Dedifferentiated amniotic fluid mesenchymal stem cell (primary cell): ENCODE measurements around the gene YWHAQ.

ENCODE experiments used
- DNase-seq: peaks from one replicate; pipeline ENCODE4 v3.0.0-alpha.2; 2016; ENCODE audit errors: extremely low spot score

Gene YWHAQ

GRCh38 chr2:9655441-9656269, 24.9 kb upstream of the YWHAQ start:
- DNase-seq = peak; percentile 70

DNA sequence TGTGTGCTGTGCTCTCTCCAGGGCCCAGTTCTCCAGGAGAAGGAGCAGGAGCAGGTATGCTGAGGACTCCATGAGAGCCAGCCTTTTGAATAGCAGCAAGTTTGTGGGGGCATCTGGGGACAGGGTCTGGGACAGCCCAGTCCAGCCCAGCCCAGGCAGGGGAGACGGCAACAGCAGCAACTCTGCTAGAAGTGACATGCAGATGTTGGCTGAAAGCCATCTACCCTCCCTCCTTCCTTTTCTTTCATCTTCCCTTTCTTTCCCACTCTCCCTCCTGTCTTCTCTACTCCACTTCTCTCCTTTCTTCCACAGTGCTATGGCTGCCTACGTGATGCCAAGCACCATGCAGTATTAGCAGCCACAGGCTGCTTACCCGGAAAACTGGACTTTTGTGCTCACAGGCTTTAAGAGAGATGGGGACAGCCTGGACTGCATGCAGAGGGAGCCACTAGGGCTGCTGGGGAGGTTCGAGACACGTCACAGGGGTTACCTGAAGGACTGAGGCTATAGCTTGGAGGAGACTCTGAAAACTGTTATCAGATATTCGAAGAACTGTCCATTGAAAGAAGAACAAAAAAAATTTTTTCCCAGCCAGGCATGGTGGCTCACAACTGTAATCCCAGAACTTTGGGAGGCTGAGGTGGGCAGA, 23.8 kb upstream of the YWHAQ start:
- no peak for DNase-seq

DNA sequence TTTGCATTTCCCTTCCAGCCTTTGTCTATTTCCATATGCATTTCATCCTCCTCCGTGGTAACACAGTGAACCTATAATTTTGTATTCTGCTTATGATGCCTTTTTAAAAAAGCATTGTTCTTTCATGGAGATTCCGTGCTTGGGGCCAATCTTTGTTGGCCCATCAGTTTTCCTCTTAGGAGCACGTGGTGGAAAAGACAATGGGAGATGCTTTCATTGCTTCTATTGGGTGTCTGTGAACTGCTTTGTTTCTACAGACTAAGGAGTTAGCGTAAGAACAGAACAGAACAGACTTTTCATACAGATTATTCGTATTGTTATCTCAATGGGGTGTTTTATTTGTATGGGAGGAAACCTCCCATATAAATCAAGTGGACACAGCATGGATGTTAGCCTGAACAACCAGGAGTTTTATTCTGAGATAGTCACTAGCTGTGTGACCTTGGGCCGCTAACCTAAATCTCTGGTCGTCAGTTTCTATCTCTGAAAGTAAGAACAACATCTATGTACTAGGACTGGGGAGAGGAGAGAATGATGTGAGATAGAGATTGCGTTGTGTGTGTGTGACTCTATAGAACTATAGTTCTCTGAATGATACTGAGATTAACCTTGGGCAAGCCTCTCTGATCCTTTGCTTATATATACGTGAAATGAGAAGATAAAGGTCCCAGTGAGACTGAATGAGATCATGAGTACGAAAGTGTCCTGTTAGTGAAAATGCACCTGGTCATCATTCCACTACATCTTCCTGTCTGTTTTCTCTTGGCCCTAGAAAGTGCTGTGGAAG, 22.9 kb upstream of the YWHAQ start:
- no peak for DNase-seq

- DNase-seq = no peak
Observed at GRCh38 chr2:9652898-9653479, 22.2 kb upstream of the YWHAQ start.

- DNase-seq = no peak
Observed at GRCh38 chr2:9652267-9652666, 21.5 kb upstream of the YWHAQ start.

DNA sequence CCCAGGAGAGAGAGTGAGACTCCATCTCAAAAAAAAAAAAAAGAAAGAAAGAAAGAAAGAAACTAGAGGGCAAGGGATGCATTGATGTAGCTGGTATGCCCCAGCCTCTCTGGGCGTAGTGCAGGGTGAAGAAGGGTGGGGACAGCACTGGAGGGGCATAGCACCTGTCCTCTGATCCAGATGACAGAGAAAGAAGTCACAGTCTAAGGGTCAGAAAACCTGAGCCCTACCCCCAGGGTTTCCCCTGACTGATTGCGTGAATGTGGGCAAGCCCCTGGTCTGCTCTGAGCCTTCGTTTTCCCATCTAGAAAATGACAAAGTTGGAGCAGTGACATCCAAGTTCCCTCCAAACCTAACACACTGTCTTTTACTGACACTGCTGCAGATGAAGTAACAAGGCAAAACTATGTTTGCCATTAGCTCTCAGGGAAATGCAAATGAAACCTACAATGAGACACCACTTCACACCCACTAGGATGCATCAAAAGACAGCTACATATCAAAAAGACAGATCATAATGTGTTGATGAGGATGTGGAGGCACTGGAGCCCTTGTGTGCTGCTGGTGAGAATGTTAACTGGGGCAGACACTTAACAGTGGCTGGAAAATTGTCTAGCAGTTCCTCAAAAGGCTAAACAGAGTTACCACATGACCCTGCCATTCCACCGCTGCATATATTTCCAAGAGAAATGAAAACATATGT, 19.5 kb upstream of the YWHAQ start:
- no peak for DNase-seq

DNA sequence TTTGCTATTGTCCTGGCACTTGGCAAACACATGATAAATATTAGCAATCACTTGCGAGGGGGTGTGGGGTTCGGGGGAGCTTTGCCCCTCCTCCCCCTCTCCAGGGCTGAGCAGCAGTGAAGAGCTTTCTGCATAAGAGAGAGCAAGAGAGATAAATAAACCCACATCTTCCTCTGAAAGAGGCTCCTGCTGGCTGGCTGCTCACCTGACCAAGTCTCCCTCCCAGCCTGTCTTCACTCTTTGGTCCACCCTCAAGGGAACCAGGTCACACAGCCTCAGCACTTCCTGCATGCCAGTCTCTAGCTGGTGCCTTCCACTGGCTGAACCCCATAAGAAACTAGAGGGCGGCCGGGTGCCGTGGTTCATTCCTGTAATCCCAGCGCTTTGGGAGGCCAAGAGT, 18.5 kb upstream of the YWHAQ start:
- no peak for DNase-seq

DNA sequence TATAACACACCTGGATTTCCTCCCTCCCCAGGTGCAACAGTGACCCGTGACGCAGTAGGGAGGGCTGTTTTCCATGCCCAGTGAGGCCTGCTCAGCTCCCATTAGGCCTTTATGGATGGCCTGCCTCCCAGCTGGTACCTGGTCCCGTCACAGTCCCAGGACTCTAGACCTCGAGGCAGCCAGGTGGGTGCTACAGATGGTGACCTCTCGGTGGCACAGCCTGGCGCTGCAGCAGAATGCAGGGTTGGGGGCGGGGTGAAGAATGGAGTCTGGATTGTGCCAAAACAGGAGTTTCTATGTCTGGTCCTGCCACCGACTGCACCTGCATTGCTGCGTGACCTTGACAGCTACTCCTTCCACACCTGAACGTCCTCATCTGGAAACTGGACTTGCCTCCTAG, 18.0 kb upstream of the YWHAQ start:
- no peak for DNase-seq

GRCh38 chr2:9647884-9648283, 17.1 kb upstream of the YWHAQ start:
- no peak for DNase-seq

- DNase-seq = no peak
Observed at GRCh38 chr2:9646196-9647030, 15.6 kb upstream of the YWHAQ start.

GRCh38 chr2:9644603-9645002, 13.8 kb upstream of the YWHAQ start:
- no peak for DNase-seq

DNA sequence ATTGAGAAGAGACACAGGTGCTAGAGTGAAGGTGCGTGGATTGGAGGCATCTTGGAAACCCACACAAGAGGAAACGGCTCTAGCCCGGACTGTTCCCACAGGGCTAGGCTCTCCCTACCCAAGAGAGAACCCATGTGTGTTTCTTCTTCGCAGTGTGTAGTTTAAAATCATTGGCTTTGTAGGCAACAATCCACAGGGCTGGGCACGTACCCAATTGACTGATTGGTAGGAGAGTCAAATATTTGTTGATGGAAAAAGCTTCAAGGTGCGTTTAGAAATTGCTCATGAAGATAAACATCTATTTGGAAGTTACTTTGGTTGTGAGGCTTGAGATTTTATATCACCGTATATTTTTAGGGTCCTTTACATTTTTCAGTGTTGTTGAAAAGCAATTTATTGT, 13.2 kb upstream of the YWHAQ start:
- no peak for DNase-seq

DNA sequence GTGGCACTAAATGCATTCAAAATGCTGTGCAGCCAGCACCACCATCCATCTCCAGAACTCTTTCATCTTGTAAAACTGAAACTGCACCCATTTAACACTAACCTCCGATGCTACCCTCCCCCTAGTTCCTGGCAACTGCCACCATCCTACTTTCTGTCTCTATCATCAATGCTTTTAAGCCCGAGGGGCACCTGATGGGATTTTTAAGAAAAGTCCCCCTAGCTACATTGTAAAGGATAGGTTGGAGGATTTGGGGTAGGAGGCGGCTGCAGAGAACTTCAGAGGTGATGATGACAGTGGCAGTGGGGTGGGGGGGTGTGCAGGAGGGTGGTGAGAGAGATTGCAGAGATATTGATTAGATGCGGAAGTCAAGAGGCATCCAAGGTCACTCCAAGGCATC, 10.8 kb upstream of the YWHAQ start:
- no peak for DNase-seq

- no peak for DNase-seq
Observed at GRCh38 chr2:9640403-9641104, 9.8 kb upstream of the YWHAQ start.

- DNase-seq = no peak
Observed at GRCh38 chr2:9639740-9640343, 9.0 kb upstream of the YWHAQ start.

- no peak for DNase-seq
Observed at GRCh38 chr2:9639000-9639602, 8.3 kb upstream of the YWHAQ start.

DNA sequence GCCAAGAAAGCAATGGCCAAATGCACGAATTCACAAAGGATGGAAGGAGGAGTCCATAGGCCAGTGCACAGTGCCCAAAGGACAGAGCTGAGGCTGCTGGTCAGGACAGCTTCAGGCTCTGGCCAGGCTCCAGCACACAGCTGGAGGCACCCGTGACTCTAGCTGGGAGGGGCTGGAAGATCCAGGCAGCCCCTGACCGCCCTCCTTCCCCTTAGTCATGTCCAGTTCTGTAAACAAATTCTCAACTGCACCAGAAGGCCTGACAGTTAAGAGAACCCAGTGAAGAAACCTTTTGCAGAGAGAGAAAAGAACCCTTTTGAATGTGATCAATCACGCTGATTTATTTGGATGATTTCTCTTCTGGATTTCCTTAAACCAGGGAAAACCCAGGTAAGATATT, 7.7 kb upstream of the YWHAQ start:
- DNase-seq = peak; percentile 86

- no peak for DNase-seq
Observed at GRCh38 chr2:9637330-9637729, 6.5 kb upstream of the YWHAQ start.

- no peak for DNase-seq
Observed at GRCh38 chr2:9634133-9634532, 3.3 kb upstream of the YWHAQ start.
